BLaER1 treated with 17β-estradiol and CSF1 and Interleukin-3, amounts not matched to agents 10 nM and 100 nM (cell line): Measurements from ENCODE around the gene PVALEF.

Experiments
- H3K27ac ChIP-seq, 11 experiments: shearing (Covaris generic); formaldehyde crosslinking; 2 replicates each; pipeline ENCODE4 v1.8.1; 2022
- H3K27me3 ChIP-seq, 11 experiments: shearing (Covaris generic); formaldehyde crosslinking; 2 replicates each; pipeline ENCODE4 v1.8.1; 2022
- H3K36me3 ChIP-seq, 11 experiments: shearing (Covaris generic); formaldehyde crosslinking; 2 replicates each; pipeline ENCODE4 v1.8.1; 2022
- H3K4me1 ChIP-seq, 10 experiments: shearing (Covaris generic); formaldehyde crosslinking; 2 replicates each; pipeline ENCODE4 v1.8.1; 2022
- H3K4me2 ChIP-seq, 11 experiments: shearing (Covaris generic); formaldehyde crosslinking; 2 replicates each; pipeline ENCODE4 v1.8.1; 2022
- H3K4me3 ChIP-seq, 10 experiments: shearing (Covaris generic); formaldehyde crosslinking; 2 replicates each; pipeline ENCODE4 v1.8.1; 2022
- H3K9ac ChIP-seq, 11 experiments: shearing (Covaris generic); formaldehyde crosslinking; 2 replicates each; pipeline ENCODE4 v1.8.1; 2022
- H3K9me3 ChIP-seq, 11 experiments: shearing (Covaris generic); formaldehyde crosslinking; replicated peaks in 1 of 11; 2 replicates each; pipeline ENCODE4 v1.8.1; 2022
- H4K20me1 ChIP-seq, 11 experiments: shearing (Covaris generic); formaldehyde crosslinking; 2 replicates each; pipeline ENCODE4 v1.8.1; 2022
- Cebpa-rat ChIP-seq, 11 experiments: shearing (Covaris generic); IDR thresholded peaks; 2 replicates each; pipeline ENCODE4 v1.8.1; 2022

The PVALEF gene

GRCh38 chr17:81160747-81161453, 4.4 kb upstream of the PVALEF start:
- no peaks in the 10 kb centered on the region for H3K9me3 ChIP-seq
- H4K20me1 ChIP-seq = peaks cover 0 to 52% (median 16%) of the 10 kb centered on the region in 11 experiments; a peak in 15 of 22 replicates
- peaks cover 48 to 62% (median 57%) of the 10 kb centered on the region in 10 experiments for H3K4me1 ChIP-seq
- no peak for TF ChIP-seq Cebpa-rat (IDR thresholded peaks at IDR 0.05)
- no peaks in the 10 kb centered on the region for H3K36me3 ChIP-seq
- H3K27me3 ChIP-seq = peaks cover 31 to 63% (median 48%) of the 10 kb centered on the region in 11 experiments
- H3K9ac ChIP-seq = peak overlapping the region in 10 of 11 experiments; percentile 37 to 81 (median 52); a peak in 19 of 22 replicates
- peak overlapping the region in 5 of 10 experiments; percentile 24 to 64 (median 55); a peak in 9 of 20 replicates for H3K4me3 ChIP-seq
- peak overlapping the region in 5 of 11 experiments; percentile 35 to 65 (median 57); a peak in 9 of 22 replicates for H3K27ac ChIP-seq
- peak overlapping the region; percentile 74 to 96 (median 91) for H3K4me2 ChIP-seq

GRCh38 chr17:81161536-81161935, 3.8 kb upstream of the PVALEF start:
- no peak overlapping the region for H3K27ac ChIP-seq
- H3K4me2 ChIP-seq = peak overlapping the region in 9 of 11 experiments; percentile 74 to 96 (median 90); a peak in 16 of 22 replicates
- no peak overlapping the region for H3K9ac ChIP-seq
- no peaks in the 10 kb centered on the region for H3K36me3 ChIP-seq
- H3K4me1 ChIP-seq = peaks cover 50 to 65% (median 58%) of the 10 kb centered on the region in 10 experiments
- H4K20me1 ChIP-seq = peaks cover 0 to 52% (median 16%) of the 10 kb centered on the region in 11 experiments; a peak in 15 of 22 replicates
- peaks cover 34 to 68% (median 52%) of the 10 kb centered on the region in 11 experiments for H3K27me3 ChIP-seq
- no peaks in the 10 kb centered on the region for H3K9me3 ChIP-seq
- no peak overlapping the region for H3K4me3 ChIP-seq
- TF ChIP-seq Cebpa-rat (IDR thresholded peaks at IDR 0.05) = no peak

GRCh38 chr17:81161972-81162371, 3.3 kb upstream of the PVALEF start:
- Histone ChIP-seq H3K4me3 (no peak overlapping the region), H3K27ac (no peak overlapping the region), H3K9ac (no peak overlapping the region), H3K36me3 (no peaks in the 10 kb centered on the region), H3K4me1 (peaks cover 52 to 69% (median 60%) of the 10 kb centered on the region in 10 experiments), H3K27me3 (peaks cover 38 to 72% (median 56%) of the 10 kb centered on the region in 11 experiments), H4K20me1 (peaks cover 0 to 52% (median 16%) of the 10 kb centered on the region in 11 experiments; a peak in 16 of 22 replicates), H3K4me2 (peak overlapping the region in 8 of 11 experiments; percentile 74 to 96 (median 89); a peak in 11 of 22 replicates), H3K9me3 (no peaks in the 10 kb centered on the region)
- TF ChIP-seq Cebpa-rat (IDR thresholded peaks at IDR 0.05) = no peak

GRCh38 chr17:81162491-81162890, 2.8 kb upstream of the PVALEF start:
- Histone ChIP-seq H3K36me3 (no peaks in the 10 kb centered on the region), H3K4me1 (peaks cover 48 to 74% (median 63%) of the 10 kb centered on the region in 10 experiments), H3K27ac (no peak overlapping the region), H3K4me2 (peak overlapping the region in 6 of 11 experiments; percentile 84 to 96 (median 91); a peak in 9 of 22 replicates), H3K9me3 (no peaks in the 10 kb centered on the region), H4K20me1 (peaks cover 0 to 53% (median 16%) of the 10 kb centered on the region in 11 experiments; a peak in 16 of 22 replicates), H3K27me3 (peaks cover 42 to 77% (median 61%) of the 10 kb centered on the region in 11 experiments), H3K9ac (no peak overlapping the region), H3K4me3 (no peak overlapping the region)
- TF ChIP-seq Cebpa-rat (IDR thresholded peaks at IDR 0.05) = no peak

GRCh38 chr17:81163051-81163695, 2.1 kb upstream of the PVALEF start:
- Histone ChIP-seq H4K20me1 (peaks cover 0 to 59% (median 16%) of the 10 kb centered on the region in 11 experiments; a peak in 16 of 22 replicates), H3K4me1 (peaks cover 45 to 81% (median 69%) of the 10 kb centered on the region in 10 experiments), H3K4me2 (peak overlapping the region in 6 of 11 experiments; percentile 88 to 95 (median 93); a peak in 8 of 22 replicates), H3K27me3 (peaks cover 42 to 84% (median 68%) of the 10 kb centered on the region in 11 experiments), H3K27ac (no peak overlapping the region), H3K36me3 (no peaks in the 10 kb centered on the region), H3K4me3 (no peak overlapping the region), H3K9ac (peak overlapping the region in 1 of 11 experiments; percentile 24; a peak in 1 of 22 replicates), H3K9me3 (no peaks in the 10 kb centered on the region)
- no peak for TF ChIP-seq Cebpa-rat (IDR thresholded peaks at IDR 0.05)

GRCh38 chr17:81163703-81164370, 1.5 kb upstream of the PVALEF start:
- Histone ChIP-seq H3K27me3 (peaks cover 42 to 89% (median 68%) of the 10 kb centered on the region in 11 experiments), H3K36me3 (no peaks in the 10 kb centered on the region), H3K4me2 (peak overlapping the region in 10 of 11 experiments; percentile 88 to 95 (median 93); a peak in 18 of 22 replicates), H3K27ac (no peak overlapping the region), H3K4me1 (peaks cover 38 to 87% (median 74%) of the 10 kb centered on the region in 10 experiments), H3K9ac (peak overlapping the region in 2 of 11 experiments; percentile 24 to 28; a peak in 1 of 22 replicates), H4K20me1 (peaks cover 0 to 62% (median 16%) of the 10 kb centered on the region in 11 experiments; a peak in 16 of 22 replicates), H3K9me3 (no peaks in the 10 kb centered on the region), H3K4me3 (no peak overlapping the region)
- no peak for TF ChIP-seq Cebpa-rat (IDR thresholded peaks at IDR 0.05)

GRCh38 chr17:81164371-81165245, 699 bp upstream of the PVALEF start:
- peak overlapping the region in 4 of 11 experiments; percentile 28 to 75 (median 52); a peak in 8 of 22 replicates for H3K9ac ChIP-seq
- no peaks in the 10 kb centered on the region for H3K36me3 ChIP-seq
- H3K4me3 ChIP-seq = peak overlapping the region in 2 of 10 experiments; percentile 50 to 67; a peak in 3 of 20 replicates
- H4K20me1 ChIP-seq = peaks cover 0 to 59% (median 16%) of the 10 kb centered on the region in 11 experiments; a peak in 16 of 22 replicates
- peaks cover 31 to 90% (median 74%) of the 10 kb centered on the region in 10 experiments for H3K4me1 ChIP-seq
- peaks cover 42 to 86% (median 66%) of the 10 kb centered on the region in 11 experiments for H3K27me3 ChIP-seq
- H3K9me3 ChIP-seq = no peaks in the 10 kb centered on the region
- TF ChIP-seq Cebpa-rat (IDR thresholded peaks at IDR 0.05) = no peak
- H3K27ac ChIP-seq = no peak overlapping the region
- peak overlapping the region; percentile 81 to 95 (median 92) for H3K4me2 ChIP-seq
